Stimulated activated CD8-positive, alpha-beta memory T cell treated with anti-CD3 and anti-CD28 coated beads, Interleukin-7, amount 100 ng/mL, for 48 hours (primary cell): ENCODE results near the gene ROBO1.

Source experiments
- DNase-seq, 2 donors: peaks; one replicate each; pipeline ENCODE4 v3.0.0-alpha.2; 2020; ENCODE audit warnings: low read depth in 1 of 2; ENCODE audit errors: extremely low read depth in 1 of 2

Gene ROBO1

GRCh38 chr3:78670094-78670493 lies 1097.7 kb downstream of the ROBO1 start:
- DNase-seq, result no peak

GRCh38 chr3:78668302-78668701 lies 1099.5 kb downstream of the ROBO1 start:
- no peak for DNase-seq

- DNase-seq, result no peak
Observed at GRCh38 chr3:78666470-78666800, 1101.4 kb downstream of the ROBO1 start.

- no peak for DNase-seq
Observed at GRCh38 chr3:78665776-78666469, 1101.9 kb downstream of the ROBO1 start.

- DNase-seq, result no peak
Observed at GRCh38 chr3:78665101-78665500, 1102.7 kb downstream of the ROBO1 start.

- no peak for DNase-seq
Observed at GRCh38 chr3:78660957-78661356, 1106.8 kb downstream of the ROBO1 start.

- no peak for DNase-seq
Observed at GRCh38 chr3:78659386-78659987, 1108.3 kb downstream of the ROBO1 start.

GRCh38 chr3:78647726-78648125 lies 1120.1 kb downstream of the ROBO1 start:
- DNase-seq, result no peak

GRCh38 chr3:78645628-78646310 lies 1122.0 kb downstream of the ROBO1 start:
- no peak for DNase-seq

GRCh38 chr3:78644847-78645246 lies 1123.0 kb downstream of the ROBO1 start:
- DNase-seq, result no peak

GRCh38 chr3:78642226-78643035 lies 1125.4 kb downstream of the ROBO1 start:
- no peak for DNase-seq

- no peak for DNase-seq
Observed at GRCh38 chr3:78641703-78642102, 1126.1 kb downstream of the ROBO1 start.

- DNase-seq, result no peak
Observed at GRCh38 chr3:78634316-78634715, 1133.5 kb downstream of the ROBO1 start.

- DNase-seq, result no peak
Observed at GRCh38 chr3:78633626-78634025, 1134.2 kb downstream of the ROBO1 start.

- DNase-seq, result no peak
Observed at GRCh38 chr3:78632925-78633553, 1134.8 kb downstream of the ROBO1 start.

GRCh38 chr3:78629544-78629943 lies 1138.3 kb downstream of the ROBO1 start:
- DNase-seq, result no peak

- DNase-seq, result no peak
Observed at GRCh38 chr3:78621061-78621716, 1146.6 kb downstream of the ROBO1 start.

- DNase-seq, result no peak
Observed at GRCh38 chr3:78614486-78614885, 1153.3 kb downstream of the ROBO1 start.

GRCh38 chr3:78613421-78613879 lies 1154.3 kb downstream of the ROBO1 start:
- no peak for DNase-seq

- no peak for DNase-seq
Observed at GRCh38 chr3:78611278-78611677, 1156.5 kb downstream of the ROBO1 start.
